KG1 (cell line): ENCODE measurements around the gene AMIGO2.

Source experiments
- DNase-seq: peaks from one replicate; lab custom pipeline; 2025; lab: John Stamatoyannopoulos, UW

AMIGO2 gene

DNA sequence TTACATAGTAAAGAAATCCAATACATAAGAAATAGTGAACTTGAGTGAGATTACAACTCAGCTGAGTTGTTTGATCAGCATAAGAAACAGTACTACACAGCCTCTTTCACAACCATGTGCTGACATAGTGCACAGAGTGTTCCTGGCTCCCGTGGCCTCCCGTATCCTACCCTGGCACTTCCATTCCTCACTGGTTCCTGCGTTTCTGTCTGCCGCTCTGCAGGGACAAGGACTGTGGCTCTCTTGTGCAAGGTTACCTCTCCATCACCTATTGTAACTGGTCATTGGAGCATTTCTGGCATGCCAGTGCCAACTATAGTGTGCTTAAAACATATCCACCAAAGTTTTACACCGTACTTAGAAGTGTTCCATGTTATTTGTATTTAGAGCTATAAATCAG is 46.7 kb downstream of the AMIGO2 start:
- DNase-seq = no peak

DNA sequence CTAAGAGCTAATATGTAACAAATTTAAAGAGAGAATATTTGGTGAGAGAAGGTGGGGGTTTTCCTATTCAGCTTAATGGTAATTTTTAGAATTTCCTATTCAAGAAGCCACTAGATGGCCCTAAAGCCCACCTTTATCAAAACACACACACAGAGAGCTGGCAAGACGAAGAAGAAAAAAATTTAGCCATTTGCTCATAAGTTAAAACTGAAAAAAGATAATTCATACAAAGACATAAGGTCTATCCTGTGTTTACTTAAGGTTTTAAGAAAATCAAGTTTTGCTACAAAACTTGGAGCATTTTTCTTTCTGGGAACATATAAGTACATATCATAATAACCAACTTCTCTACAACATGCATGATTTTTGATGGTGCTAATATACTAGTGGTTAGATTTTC is 47.1 kb downstream of the AMIGO2 start:
- peak; percentile 27 for DNase-seq

DNA sequence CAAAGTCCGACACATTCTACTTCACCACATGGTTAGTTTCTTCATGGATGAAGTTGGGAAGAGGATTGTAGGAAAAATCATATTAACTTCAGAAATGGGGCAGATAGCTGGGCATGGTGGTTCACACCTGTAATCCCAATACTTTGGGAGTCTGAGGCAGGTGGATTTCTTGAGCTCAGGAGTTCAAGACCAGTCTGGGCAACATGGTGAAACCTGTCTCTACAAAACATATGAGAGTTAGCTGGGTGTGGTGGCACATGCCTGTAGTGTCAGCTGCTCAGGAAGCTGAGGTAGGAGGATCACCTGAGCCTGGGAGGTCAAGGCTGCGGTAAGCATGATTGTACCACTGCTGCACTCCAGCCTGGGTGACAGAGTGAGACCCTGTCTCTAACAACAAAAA is 49.9 kb downstream of the AMIGO2 start:
- no peak for DNase-seq

DNA sequence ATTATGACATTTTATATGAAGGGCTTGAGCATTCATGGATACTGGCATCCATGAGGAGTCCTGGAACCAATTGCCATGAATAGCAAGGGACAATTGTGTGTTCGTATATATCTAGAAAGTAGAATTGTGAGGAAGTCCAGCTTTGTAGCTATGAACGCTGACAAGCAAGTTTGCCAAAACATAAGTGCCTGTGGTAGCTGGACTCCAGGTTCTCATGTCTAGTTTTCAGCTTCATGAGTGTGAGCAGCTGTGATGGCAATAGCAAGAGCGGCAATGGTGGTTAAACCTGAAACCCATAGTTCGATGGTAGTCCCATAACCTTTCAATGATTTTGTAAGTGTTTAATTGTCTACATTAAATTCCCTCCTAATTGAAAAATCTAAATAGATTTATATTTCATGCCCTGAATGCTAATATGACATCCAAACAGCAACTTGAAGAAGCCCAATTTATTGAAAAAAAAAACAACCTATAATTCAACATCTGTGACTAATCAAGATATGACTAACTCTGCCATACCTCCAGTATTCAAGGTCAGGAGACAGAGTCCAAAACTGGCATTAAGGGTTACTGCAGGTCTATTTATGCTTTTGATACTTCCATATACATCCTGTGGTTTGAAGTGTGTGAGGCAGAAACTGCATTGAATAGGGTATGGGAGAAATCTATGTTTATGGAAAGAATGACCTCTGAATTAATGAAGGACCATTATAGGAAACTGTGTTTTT is 50.6 kb downstream of the AMIGO2 start:
- no peak for DNase-seq

DNA sequence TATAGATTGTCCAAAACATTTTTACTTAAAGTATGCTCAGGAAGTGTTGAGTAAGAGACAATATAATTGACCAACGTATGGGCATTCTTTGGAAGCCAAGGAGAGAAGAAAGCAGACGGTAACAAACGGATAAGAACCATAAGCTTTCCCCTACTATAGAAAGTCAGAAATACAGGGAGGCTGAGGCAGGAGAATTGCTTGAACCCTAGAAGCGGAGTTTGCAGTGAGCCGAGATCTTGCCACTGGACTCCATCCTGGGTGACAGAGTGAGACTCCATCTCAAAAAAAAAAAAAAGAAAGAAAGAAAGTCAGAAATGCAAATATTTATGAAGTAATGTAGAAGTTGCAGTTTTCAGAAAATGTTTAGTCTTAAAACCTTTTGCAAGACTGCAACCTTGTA is 51.6 kb downstream of the AMIGO2 start:
- DNase-seq = no peak
